Ishikawa (cell line): ENCODE results near the gene CREB3L2.

Source experiments
- CEBPB ChIP-seq: IDR thresholded peaks from 2 replicates; pipeline ENCODE4 v1.6.1; 2012
- CREB1 ChIP-seq: IDR thresholded peaks from 2 replicates; pipeline ENCODE4 v1.6.1; 2012; ENCODE audit warnings: low read depth
- EGR1 ChIP-seq: IDR thresholded peaks from 2 replicates; pipeline ENCODE4 v1.6.1; 2012
- EP300 ChIP-seq: IDR thresholded peaks from 2 replicates; pipeline ENCODE4 v1.6.1; 2012; ENCODE audit warnings: borderline replicate concordance
- FOXM1 ChIP-seq: IDR thresholded peaks from 2 replicates; pipeline ENCODE4 v1.6.1; 2012; ENCODE audit warnings: low read depth, borderline replicate concordance
- MAX ChIP-seq: IDR thresholded peaks from 2 replicates; pipeline ENCODE4 v1.6.1; 2012
- NFIC ChIP-seq: IDR thresholded peaks from 2 replicates; pipeline ENCODE4 v1.6.1; 2012
- RAD21 ChIP-seq: IDR thresholded peaks from 2 replicates; pipeline ENCODE4 v1.6.1; 2012; ENCODE audit warnings: low read depth
- REST ChIP-seq: IDR thresholded peaks from 2 replicates; pipeline ENCODE4 v1.6.1; 2012; ENCODE audit warnings: low read depth, mild to moderate bottlenecking
- TAF1 ChIP-seq: IDR thresholded peaks from 2 replicates; pipeline ENCODE4 v1.6.1; 2012; ENCODE audit warnings: low read depth, mild to moderate bottlenecking
- TCF12 ChIP-seq: IDR thresholded peaks from 2 replicates; pipeline ENCODE4 v1.6.1; 2012; ENCODE audit warnings: low read depth
- TEAD4 ChIP-seq: IDR thresholded peaks from 2 replicates; pipeline ENCODE4 v1.6.1; 2012
- USF1 ChIP-seq: IDR thresholded peaks from 2 replicates; pipeline ENCODE4 v1.6.1; 2012
- YY1 ChIP-seq: IDR thresholded peaks from 2 replicates; pipeline ENCODE4 v1.6.1; 2012; ENCODE audit warnings: low read depth
- ZBTB7A ChIP-seq: IDR thresholded peaks from 2 replicates; pipeline ENCODE4 v1.6.1; 2012; ENCODE audit warnings: low read depth

CREB3L2 gene

GRCh38 chr7:137965942-137966640 is 35.8 kb downstream of the CREB3L2 start:
- TF ChIP-seq TCF12 = no peak
- no peak for TF ChIP-seq CREB1
- TF ChIP-seq REST = no peak
- TF ChIP-seq TEAD4 = no peak
- TF ChIP-seq TAF1 = no peak
- no peak for TF ChIP-seq USF1
- TF ChIP-seq EGR1 = no peak
- TF ChIP-seq CEBPB = no peak
- TF ChIP-seq NFIC = no peak
- TF ChIP-seq ZBTB7A = no peak
- no peak for TF ChIP-seq FOXM1
- TF ChIP-seq MAX = no peak
- no peak for TF ChIP-seq RAD21
- no peak for TF ChIP-seq YY1
- no peak for TF ChIP-seq EP300

- no peak for TF ChIP-seq CEBPB
- TF ChIP-seq TAF1 = no peak
- no peak for TF ChIP-seq NFIC
- TF ChIP-seq ZBTB7A = no peak
- TF ChIP-seq YY1 = no peak
- no peak for TF ChIP-seq USF1
- no peak for TF ChIP-seq EGR1
- no peak for TF ChIP-seq RAD21
Observed at GRCh38 chr7:137964824-137965545, 36.9 kb downstream of the CREB3L2 start.

- TF ChIP-seq TCF12 = no peak
Observed at GRCh38 chr7:137962875-137963507, 38.9 kb downstream of the CREB3L2 start.

GRCh38 chr7:137962491-137962874 is 39.4 kb downstream of the CREB3L2 start:
- no peak for TF ChIP-seq YY1
- no peak for TF ChIP-seq TEAD4
- TF ChIP-seq TCF12 = no peak
- TF ChIP-seq MAX = no peak
- no peak for TF ChIP-seq RAD21
- no peak for TF ChIP-seq ZBTB7A
- TF ChIP-seq EP300 = no peak
- no peak for TF ChIP-seq TAF1
- no peak for TF ChIP-seq NFIC
- TF ChIP-seq USF1 = no peak
- no peak for TF ChIP-seq FOXM1
- no peak for TF ChIP-seq REST

GRCh38 chr7:137961200-137962177 is 40.4 kb downstream of the CREB3L2 start:
- TF ChIP-seq CEBPB (no peak), TCF12 (no peak)
